ENCODE data around the gene PLCG2.

DNA sequence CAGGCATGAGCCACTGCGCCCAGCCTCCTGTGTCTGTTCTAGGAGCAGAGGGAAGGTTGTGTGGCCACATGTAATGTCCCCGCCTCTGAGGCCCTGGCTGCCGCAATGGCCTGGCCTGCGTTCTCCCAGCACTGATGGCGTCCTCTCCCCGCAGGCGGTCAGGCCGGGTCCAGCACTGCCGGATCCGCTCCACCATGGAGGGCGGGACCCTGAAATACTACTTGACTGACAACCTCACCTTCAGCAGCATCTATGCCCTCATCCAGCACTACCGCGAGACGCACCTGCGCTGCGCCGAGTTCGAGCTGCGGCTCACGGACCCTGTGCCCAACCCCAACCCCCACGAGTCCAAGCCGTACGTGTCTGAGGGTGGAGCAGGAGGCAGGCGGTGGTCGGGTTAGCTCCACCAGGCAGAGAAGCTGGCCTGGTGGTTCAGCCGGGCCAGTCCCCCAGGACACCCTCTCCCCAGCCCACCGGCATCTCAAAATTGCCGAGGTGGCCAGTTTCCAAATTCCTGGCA lies 131.3 kb downstream of the PLCG2 start:
- TF ChIP-seq, protein P1, sequence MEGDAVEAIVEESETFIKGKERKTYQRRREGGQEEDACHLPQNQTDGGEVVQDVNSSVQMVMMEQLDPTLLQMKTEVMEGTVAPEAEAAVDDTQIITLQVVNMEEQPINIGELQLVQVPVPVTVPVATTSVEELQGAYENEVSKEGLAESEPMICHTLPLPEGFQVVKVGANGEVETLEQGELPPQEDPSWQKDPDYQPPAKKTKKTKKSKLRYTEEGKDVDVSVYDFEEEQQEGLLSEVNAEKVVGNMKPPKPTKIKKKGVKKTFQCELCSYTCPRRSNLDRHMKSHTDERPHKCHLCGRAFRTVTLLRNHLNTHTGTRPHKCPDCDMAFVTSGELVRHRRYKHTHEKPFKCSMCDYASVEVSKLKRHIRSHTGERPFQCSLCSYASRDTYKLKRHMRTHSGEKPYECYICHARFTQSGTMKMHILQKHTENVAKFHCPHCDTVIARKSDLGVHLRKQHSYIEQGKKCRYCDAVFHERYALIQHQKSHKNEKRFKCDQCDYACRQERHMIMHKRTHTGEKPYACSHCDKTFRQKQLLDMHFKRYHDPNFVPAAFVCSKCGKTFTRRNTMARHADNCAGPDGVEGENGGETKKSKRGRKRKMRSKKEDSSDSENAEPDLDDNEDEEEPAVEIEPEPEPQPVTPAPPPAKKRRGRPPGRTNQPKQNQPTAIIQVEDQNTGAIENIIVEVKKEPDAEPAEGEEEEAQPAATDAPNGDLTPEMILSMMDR (IDR thresholded peaks at IDR 0.05; ENCODE audit: poor library complexity), result no peak
- TF ChIP-seq EZH2 (IDR thresholded peaks at IDR 0.05; ENCODE audit: borderline replicate concordance) (no peak), EZH2phosphoT487 (IDR thresholded peaks at IDR 0.05; ENCODE audit: low read depth, severe bottlenecking, unreplicated experiment) (no peak)
